DMS 273 (cell line): Measurements from ENCODE around the gene STH.
"Not testable (repeated sequence)": the region's sequence is repeated elsewhere in the genome, so short reads cannot be mapped to it uniquely, and the experiment has no call there.

Experiments
- DNase-seq: peaks from one replicate; lab custom pipeline; 2025; ENCODE audit not compliant: unreplicated experiment; lab: John Stamatoyannopoulos, UW

The STH gene, protein sequence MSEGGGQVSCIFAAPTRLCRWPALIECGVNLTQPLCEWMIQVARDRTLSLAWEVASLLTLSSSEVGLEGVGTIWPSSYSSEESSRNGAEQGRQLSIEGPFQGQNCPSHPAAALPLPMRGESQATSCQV

DNA sequence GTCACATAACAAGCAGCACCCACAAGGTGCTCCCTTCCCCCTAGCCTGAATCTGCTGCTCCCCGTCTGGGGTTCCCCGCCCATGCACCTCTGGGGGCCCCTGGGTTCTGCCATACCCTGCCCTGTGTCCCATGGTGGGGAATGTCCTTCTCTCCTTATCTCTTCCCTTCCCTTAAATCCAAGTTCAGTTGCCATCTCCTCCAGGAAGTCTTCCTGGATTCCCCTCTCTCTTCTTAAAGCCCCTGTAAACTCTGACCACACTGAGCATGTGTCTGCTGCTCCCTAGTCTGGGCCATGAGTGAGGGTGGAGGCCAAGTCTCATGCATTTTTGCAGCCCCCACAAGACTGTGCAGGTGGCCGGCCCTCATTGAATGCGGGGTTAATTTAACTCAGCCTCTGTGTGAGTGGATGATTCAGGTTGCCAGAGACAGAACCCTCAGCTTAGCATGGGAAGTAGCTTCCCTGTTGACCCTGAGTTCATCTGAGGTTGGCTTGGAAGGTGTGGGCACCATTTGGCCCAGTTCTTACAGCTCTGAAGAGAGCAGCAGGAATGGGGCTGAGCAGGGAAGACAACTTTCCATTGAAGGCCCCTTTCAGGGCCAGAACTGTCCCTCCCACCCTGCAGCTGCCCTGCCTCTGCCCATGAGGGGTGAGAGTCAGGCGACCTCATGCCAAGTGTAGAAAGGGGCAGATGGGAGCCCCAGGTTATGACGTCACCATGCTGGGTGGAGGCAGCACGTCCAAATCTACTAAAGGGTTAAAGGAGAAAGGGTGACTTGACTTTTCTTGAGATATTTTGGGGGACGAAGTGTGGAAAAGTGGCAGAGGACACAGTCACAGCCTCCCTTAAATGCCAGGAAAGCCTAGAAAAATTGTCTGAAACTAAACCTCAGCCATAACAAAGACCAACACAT, at the start of gene STH:
STH (plus strand) TSS at position 264 of the 913 bp plus-strand sequence; CDS start at position 294, 30 bp downstream.
- no peak for DNase-seq

DNA sequence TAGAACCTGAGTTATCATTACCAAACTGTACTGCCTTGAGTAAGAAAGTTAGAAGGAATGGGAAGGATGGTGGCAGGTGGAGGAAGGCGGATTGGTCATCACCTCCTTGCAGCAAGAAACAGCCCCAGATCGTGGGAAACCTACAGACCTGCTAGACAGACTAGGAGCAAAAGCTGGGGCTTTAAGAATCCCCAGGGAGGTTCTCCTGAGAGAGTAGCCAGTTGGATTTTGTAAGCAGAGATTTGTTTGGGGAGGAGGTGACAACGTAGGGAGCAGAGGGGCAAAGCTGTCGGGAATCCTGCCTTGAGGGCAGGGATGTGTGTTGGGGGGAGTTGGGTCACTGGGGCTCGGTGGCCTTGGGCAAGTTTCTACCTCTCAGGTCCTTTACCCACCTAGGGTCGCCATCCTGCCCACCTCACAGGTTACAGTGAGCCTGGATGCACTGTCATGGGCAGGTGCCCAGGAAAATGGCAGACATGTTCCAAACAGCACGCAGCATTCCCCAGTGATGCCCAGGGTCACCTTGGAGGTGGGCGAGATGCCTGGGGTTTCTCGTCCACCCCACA, 49.2 kb upstream of the STH start:
- no peak for DNase-seq

DNA sequence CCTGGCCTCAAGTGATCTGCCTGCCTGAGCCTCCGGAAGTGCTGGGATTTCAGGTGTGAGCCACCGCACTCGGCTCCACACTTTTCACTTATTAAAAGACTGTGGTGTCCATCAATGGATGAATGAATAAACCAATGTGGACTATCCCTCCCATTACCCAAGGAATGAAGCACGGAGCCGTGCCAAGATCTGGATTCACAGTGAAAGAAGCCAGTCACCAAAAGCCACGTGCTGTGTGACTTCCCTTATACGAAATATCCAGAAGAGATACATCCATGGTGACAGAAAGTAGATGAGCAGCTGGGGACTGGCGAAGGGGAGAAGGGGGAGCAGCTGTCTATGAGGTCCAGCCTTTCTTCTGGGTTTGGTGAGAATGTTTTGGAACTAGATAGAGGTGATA, 48.2 kb upstream of the STH start:
- DNase-seq: no peak

DNA sequence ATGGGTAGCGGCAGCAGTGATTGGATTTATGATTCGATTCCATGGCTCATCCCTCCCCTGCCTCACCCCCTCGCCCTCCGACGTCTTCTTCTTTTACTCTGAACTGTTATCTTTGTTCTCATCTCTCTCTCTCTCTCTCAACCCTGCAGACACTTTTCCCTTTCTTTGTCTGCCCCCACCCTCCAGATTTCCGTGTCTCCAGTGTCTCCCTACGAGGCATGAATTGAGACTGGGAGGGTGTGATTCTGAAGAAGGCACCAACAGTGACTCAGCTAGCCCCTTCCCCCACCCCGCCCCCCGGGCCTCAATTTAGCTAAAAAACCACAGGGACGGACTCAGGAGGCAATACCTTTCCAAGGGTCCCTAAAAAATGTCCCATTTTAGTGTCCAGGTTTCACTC, 47.6 kb upstream of the STH start:
- DNase-seq: no peak

DNA sequence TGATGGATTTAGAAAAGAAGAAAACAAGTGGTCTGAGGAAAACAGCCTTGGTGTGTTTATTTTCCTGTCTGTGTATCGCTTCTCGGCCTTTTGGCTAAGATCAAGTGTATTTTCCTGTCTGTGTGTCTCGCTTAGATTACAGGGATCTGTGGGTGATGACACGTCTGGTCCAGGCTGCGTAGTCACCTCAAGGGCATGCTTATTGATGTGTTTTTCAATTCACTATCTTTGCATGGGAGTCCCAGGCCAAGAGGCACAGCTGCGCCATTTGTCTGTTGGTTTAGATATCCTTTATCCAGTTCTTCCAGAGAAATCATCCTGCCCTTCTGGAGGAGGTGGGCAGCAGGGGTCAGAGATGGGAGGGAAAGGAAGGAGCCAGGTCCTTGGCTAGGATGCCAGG, 47.1 kb upstream of the STH start:
- no peak for DNase-seq

DNA sequence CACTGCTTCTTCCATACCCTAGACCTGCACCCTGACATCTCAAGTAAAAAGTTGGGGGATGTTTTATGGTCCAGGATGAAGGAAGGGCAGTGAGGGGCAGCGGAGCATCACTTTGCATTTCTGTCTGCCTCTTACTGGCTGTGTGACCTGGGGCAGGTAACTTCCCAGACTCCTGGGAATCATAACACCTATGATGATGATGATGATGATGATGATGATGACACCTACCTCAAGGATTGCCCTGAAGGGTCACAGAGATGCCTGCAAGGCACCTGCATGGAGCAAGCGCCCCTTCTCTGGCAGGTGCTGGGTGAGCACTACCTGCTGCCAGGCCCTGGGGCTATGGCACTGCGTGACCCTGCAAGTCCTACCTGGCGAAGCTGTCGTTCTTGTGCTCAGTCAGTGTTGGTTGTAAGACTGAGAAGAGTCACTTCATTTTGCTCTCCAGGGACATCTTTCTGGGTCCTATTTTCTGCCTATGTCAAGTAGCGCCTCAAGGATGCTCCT, 46.2 kb upstream of the STH start:
- DNase-seq: no peak

DNA sequence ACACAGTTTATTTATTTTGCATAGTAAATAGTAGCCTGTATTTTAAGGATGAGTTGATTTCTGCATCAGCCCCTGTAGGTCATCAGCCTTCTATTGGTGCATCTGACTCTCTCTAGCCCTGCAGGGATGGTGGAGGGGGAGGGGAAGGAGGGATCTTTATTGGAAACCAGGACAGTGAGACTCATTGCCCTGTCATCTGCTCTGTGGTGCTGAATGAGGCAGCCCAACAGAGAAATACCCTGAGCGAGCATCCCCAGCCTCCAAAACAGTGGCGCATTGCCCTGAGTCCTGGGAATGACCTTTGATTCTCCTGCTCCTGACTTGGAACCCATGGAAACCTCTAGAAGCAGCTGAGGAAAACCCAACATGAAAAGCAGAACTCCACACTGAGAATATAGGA, 45.5 kb upstream of the STH start:
- DNase-seq: no peak

DNA sequence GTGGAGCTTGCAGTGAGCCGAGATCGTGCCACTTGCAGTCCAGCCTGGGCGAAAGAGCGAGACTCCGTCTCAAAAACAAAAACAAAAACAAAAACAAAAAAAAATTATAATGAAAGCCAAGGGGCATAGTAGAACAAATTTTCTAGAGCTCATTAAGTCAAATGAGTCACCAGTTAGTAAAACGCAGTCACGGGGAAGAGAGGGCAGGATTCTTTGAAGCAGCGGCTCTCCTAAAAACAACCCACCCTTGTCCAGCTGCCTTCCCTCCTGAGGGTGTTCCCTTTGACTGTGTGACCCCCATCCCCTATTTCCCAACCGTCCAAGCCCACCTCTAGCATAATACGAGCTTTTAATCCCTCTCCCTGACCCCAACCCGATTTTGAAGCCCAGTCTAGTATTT, 44.1 kb upstream of the STH start:
- peak; percentile 23 for DNase-seq

DNA sequence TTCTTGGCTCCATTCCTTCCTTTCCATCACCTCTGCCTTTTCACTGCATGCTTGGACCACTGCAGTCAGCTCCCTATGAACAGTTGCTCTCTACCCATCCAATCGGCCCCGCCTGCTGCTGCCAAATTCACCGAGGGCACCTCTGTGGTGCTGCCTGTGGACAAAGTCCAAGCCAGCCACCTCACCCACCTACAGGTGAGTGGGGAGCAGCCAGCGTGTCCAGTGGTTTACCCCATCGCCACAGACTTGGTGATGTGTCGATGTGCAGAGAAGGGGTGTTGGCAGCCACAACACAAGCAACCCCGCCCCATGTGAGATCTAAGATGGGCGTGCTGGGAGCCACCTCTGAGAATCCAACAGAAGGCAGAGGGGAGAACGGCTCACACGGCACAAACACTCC, 43.7 kb upstream of the STH start:
- no peak for DNase-seq

DNA sequence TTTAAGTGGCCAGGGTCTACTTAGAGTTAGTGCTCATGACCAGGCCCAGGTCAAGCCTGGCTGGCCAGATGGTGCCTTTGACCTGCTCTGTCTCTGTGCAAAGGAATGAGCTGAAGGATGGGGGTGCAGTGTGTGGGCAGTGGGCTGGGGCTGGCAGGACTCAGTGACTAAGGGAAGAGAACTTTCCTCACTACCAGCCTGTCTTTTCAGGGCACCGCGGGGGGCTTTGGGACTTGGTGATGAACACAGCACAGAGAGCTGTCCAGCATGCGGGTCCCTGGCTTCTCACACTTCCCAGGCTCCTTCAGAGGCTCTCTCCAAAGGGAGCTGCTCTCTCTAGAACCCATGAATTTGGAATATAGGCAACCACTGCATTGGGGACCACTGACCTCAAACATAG, 43.0 kb upstream of the STH start:
- no peak for DNase-seq

DNA sequence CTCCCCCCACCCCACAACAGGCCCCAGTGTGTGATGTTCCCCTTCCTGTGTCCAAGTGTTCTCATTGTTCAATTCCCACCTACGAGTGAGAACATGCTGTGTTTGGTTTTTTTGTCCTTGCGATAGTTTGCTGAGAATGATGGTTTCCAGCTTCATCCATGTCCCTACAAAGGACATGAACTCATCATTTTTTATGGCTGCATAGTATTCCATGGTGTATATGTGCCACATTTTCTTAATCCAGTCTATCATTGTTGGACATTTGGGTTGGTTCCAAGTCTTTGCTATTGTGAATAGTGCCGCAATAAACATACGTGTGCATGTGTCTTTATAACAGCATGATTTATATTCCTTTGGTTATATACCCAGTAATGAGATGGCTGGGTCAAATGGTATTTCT, 42.3 kb upstream of the STH start:
- DNase-seq: not testable (repeated sequence)

DNA sequence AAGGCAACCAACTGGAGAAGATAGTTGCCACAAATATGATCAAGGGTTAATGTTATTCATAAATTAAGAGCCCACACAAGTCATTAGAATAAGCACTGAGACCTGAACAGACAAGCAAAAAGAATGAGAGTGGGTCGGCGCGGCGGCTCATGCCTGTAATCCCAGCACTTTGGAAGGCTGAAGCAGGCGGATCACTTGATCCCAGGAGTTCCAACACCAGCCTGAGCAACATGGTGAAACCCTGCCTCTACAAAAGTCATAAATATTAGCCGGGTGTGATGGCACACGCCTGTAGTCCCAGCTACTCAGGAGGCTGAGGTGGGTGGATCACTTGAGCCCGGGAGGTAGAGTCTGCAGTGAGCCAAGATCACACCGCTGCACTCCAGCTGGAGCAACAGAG, 40.7 kb upstream of the STH start:
- no peak for DNase-seq

DNA sequence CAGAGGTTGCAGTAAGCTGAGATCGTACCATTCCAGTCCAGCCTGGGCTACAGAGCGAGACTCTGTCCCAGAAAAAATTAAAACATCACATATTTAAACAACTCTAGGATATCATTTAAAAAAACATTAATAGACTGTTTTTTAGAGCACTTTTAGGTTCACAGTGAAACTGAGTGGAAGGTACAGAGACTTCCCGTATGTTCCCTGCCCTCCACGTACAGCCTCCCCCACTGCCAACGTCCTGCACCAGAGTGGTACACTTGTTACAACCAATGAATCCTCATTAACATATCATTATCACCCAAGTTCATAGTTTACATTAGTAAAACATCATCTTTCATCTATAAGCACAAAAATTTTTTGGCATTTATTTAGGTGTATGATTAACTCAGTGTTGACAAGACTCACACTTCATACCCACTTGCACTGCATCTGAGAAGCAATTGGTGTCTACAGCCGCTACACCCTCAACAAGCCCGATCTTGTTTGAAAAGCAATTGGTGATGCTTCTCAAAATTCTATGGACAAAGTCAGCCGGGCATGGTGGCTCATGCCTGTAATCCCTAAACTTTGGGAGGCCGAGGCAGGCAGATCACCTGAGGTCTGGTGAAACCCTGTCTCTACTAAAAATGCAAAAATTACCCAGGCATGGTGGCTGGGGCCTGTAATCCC, 39.9 kb upstream of the STH start:
- DNase-seq: no peak

DNA sequence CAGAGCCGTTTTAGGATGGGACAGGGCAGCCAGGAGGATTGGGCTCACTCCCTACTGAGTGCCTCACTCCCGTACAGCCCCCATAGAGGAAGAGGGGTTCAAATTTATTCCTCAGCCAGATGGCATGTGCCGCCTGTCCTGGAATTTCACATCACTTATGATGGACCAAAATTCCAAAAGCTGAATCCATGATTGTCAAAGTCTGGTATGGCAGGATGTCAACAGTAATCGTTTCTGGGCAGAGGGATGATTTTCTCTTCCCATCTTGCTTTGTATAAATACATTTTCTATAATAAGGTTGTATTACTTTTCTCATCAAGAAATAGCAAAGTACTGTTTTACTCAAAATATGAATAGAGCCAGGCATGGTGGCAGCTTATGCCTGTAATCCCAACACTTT, 38.7 kb upstream of the STH start:
- DNase-seq: no peak

DNA sequence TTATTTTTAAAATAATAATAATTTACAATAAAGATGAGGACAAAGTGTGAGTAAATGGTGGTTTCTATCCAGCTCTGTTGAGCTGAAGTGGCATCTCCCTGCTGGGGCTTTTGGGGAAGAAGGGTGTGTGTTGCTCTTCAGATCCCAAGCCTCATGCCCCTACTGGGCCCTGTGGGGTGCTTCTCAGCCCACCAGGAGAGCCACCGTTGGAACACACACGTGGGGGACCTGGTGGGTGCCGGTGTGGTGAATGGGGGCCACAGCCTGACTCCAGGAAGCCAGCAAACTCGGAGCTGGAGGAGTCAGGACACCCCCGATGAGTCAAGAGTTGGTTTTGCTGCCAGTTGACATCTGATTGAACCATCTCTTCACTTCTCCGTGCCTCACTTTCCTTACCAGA, 37.8 kb upstream of the STH start:
- no peak for DNase-seq

DNA sequence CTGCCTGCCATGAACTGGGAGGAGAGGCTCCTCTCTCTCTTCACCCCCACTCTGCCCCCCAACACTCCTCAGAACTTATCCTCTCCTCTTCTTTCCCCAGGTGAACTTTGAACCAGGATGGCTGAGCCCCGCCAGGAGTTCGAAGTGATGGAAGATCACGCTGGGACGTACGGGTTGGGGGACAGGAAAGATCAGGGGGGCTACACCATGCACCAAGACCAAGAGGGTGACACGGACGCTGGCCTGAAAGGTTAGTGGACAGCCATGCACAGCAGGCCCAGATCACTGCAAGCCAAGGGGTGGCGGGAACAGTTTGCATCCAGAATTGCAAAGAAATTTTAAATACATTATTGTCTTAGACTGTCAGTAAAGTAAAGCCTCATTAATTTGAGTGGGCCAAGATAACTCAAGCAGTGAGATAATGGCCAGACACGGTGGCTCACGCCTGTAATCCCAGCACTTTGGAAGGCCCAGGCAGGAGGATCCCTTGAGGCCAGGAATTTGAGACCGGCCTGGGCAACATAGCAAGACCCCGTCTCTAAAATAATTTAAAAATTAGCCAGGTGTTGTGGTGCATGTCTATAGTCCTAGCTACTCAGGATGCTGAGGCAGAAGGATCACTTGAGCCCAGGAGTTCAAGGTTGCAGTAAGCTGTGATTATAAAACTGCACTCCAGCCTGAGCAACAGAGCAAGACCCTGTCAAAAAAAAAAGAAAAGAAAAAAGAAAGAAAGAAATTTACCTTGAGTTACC, 36.7 kb upstream of the STH start:
- no peak for DNase-seq

DNA sequence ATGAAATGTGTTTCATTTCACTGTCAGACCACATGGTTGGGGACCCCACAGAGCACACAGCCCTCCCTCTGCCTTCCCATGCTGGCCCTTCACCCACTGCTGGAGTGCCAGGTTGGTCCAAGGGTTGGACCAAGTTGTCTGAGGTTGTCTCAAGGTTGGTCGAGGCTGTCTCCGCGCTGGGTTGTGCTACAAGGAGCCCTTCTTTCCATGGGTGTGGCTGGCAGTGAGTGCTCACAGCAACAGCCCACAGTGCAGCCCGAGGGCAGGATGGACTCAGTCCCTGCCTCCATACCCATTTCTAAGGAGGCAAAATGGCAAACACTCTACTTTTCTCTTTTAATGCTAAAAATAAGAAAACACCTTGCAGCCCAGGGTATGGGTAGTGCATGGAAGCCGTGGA, 35.8 kb upstream of the STH start:
- DNase-seq: no peak

DNA sequence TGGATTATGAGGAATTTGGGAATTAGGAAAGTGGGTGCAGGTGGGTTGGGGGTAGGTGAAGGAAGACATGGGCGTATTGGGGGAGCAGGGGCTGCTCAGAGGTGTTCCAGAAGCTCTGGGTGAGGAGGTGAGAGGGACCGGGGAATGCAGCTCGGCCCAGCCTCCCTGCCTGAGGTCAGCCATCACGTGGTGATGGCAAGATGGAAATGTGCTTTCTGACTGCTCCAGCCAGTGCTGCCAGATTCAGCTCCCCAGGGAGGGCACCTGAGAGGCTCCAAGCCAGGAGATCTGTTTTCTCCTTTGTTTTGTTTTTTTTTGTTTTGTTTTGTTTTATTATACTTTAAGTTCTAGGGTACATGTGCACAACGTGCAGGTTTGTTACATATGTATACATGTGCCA, 35.2 kb upstream of the STH start:
- no peak for DNase-seq

DNA sequence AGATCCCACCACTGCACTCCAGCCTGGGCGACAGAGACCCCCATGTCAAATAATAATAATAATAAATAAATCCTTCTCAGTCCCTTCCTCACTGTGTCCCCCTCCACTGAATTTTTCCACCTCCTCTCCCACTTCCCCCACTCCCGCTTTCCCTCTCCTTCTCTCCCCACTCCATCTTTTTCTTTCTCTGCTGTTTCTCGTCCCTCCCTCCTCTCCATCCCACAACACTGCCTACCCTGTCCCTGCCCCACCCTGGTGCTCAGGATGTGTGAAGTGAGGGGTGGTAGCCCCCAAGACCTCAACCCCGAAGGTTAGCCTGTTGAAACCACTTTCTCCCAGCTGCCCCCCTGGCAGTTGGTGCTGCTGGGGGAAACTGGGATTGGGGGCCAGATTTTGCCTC, 34.4 kb upstream of the STH start:
- DNase-seq: no peak

DNA sequence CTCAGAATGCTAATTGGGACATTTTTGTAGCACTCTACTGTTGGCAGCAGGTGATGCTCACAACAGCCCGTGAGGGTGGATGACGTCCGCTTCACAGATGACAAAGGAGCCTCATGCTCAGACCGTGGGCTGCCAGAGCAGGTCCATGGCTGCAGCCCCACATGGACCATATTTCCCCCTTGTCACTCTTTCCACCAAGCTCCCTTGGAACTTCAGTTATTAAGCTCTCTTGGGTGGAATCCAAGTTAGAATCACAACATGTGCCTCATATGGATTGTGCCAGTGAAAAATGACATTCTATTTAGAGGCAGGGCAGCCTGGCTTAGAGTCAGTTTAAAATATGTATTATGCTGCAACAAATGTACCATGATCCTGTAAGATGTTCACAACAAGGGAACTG, 33.2 kb upstream of the STH start:
- DNase-seq: no peak
